Measurements from ENCODE around the gene SURF1.
"Not testable (repeated sequence)": the region's sequence is repeated elsewhere in the genome, so short reads cannot be mapped to it uniquely, and the experiment has no call there.

GRCh38 chr9:133391449-133391848 is 35.2 kb upstream of the SURF1 start:
- TF ChIP-seq, protein P1, sequence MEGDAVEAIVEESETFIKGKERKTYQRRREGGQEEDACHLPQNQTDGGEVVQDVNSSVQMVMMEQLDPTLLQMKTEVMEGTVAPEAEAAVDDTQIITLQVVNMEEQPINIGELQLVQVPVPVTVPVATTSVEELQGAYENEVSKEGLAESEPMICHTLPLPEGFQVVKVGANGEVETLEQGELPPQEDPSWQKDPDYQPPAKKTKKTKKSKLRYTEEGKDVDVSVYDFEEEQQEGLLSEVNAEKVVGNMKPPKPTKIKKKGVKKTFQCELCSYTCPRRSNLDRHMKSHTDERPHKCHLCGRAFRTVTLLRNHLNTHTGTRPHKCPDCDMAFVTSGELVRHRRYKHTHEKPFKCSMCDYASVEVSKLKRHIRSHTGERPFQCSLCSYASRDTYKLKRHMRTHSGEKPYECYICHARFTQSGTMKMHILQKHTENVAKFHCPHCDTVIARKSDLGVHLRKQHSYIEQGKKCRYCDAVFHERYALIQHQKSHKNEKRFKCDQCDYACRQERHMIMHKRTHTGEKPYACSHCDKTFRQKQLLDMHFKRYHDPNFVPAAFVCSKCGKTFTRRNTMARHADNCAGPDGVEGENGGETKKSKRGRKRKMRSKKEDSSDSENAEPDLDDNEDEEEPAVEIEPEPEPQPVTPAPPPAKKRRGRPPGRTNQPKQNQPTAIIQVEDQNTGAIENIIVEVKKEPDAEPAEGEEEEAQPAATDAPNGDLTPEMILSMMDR (IDR thresholded peaks at IDR 0.05) = not testable (repeated sequence)
- TF ChIP-seq EZH2 (IDR thresholded peaks at IDR 0.05; ENCODE audit: borderline replicate concordance, insufficient read depth, low read depth, low read length, poor library complexity, severe bottlenecking) = not testable (repeated sequence)

Data from B cell (primary cell).